ENCODE measurements around the gene MNS1. TPM values are rescaled to one million over a fixed set of nuclear protein-coding genes. Genes with fewer than 3 reads are reported as not detected.
"Not testable (repeated sequence)": the region's sequence is repeated elsewhere in the genome, so short reads cannot be mapped to it uniquely, and the experiment has no call there.

MNS1 gene
- total and polyA plus RNA-seq, 9 of the 15 experiments (the other 6 are each of a cell fraction or from before 2014, with no cell fraction given): 1.1 to 10.3 (median 2.5) TPM

GRCh38 chr15:56410721-56411120 lies 54.2 kb downstream of the MNS1 start (continued):
- TF ChIP-seq MXD1 (CRISPR knock-in tag; IDR thresholded peaks at IDR 0.05; ENCODE audit: borderline replicate concordance, poor library complexity, severe bottlenecking): no peak
- TF ChIP-seq NFIC (IDR thresholded peaks at IDR 0.05): no peak
- no peak for TF ChIP-seq FOXJ3 (CRISPR knock-in tag; IDR thresholded peaks at IDR 0.05)
- TF ChIP-seq JUND (IDR thresholded peaks at IDR 0.05; ENCODE audit: borderline replicate concordance, low read depth, low read length): no peak
- TF ChIP-seq JUND (tag; IDR thresholded peaks at IDR 0.05; ENCODE audit: borderline replicate concordance, low read depth, low read length): no peak
- TF ChIP-seq GABPA (tag; conservative IDR thresholded peaks at IDR 0.05; ENCODE audit: low read depth): no peak
- TF ChIP-seq EWSR1 (IDR thresholded peaks at IDR 0.05; ENCODE audit: borderline replicate concordance, low read depth, partially characterized antibody): no peak
- no peak for TF ChIP-seq ZNF512 (tag; IDR thresholded peaks at IDR 0.05)
- TF ChIP-seq BRCA1 (IDR thresholded peaks at IDR 0.05): no peak
- no peak for TF ChIP-seq BRCA1 (CRISPR knock-in tag; IDR thresholded peaks at IDR 0.05)
- no peak for TF ChIP-seq KLF6 (CRISPR knock-in tag; IDR thresholded peaks at IDR 0.05; ENCODE audit: borderline replicate concordance)
- no peak for TF ChIP-seq IRF9 (tag; IDR thresholded peaks at IDR 0.05)
- no peak for TF ChIP-seq ZKSCAN8 (CRISPR knock-in tag; IDR thresholded peaks at IDR 0.05)
- TF ChIP-seq XRCC4 (IDR thresholded peaks at IDR 0.05; ENCODE audit: extremely low read depth, insufficient read depth, insufficient read length): no peak

GRCh38 chr15:56399209-56399608 lies 65.7 kb downstream of the MNS1 start:
- H3K36me3 ChIP-seq (ENCODE audit: control insufficient read depth, insufficient read depth, low read length); H3K4me2 ChIP-seq (ENCODE audit: insufficient read depth, low read length); H3K4me3 ChIP-seq; H3K27me3 ChIP-seq (ENCODE audit: control insufficient read depth in 2 of 2, insufficient read depth in 2 of 2, low read length in 2 of 2); H2AFZ ChIP-seq (ENCODE audit: low read depth, low read length); H3K79me2 ChIP-seq (ENCODE audit: control insufficient read depth, insufficient read depth, low read length); H3K9ac ChIP-seq (ENCODE audit: insufficient read depth in 1 of 2, low read depth in 2 of 2, low read length in 2 of 2); H4K20me1 ChIP-seq (replicated peaks; ENCODE audit: control insufficient read depth, insufficient read depth, low read length); H3K27ac ChIP-seq (ENCODE audit: extremely low read depth, low read depth, low read length); H3K4me1 ChIP-seq (replicated peaks in 1 of 2; ENCODE audit: control insufficient read depth in 2 of 2, insufficient read depth in 2 of 2, low read length in 2 of 2); BruUV-seq (replicated peaks); H3K9me3 ChIP-seq (replicated peaks; ENCODE audit: control insufficient read depth, insufficient read depth, low read depth, low read length); ATAC-seq; H3K9me1 ChIP-seq (ENCODE audit: control insufficient read depth, insufficient read depth, low read length); intact Hi-C loops (cut with micrococcal nuclease); CTCF ChIA-PET (ENCODE audit: low intra/inter-chr PET ratio); in situ Hi-C loops (cut with MboI); DNase-seq (ENCODE audit: extremely low read depth in 1 of 4, low spot score in 3 of 4); FAIRE-seq: not testable (repeated sequence)
- POLR2A ChIA-PET: interaction anchor here (0.6 kb wide), 1 partner anchor 11 kb away, joined by 4 read pairs; no protein-coding TSS in a partner anchor
- WGBS (ENCODE audit: insufficient coverage, low coverage, missing lambda C conversion rate): 25% methylated on average over 10 of the region's 11 CpGs

Data from K562 (cell line).